ENCODE results near the gene PAQR5. TPM values are rescaled to one million over a fixed set of nuclear protein-coding genes. Genes with fewer than 3 reads are reported as not detected.

The PAQR5 gene
- total and polyA plus RNA-seq, 2 donors from 2014 or later = 32.7 to 51.3 TPM

- FAIRE-seq = no peak
- Histone ChIP-seq H3K36me3 (ENCODE audit: control insufficient read depth in 2 of 3, insufficient read depth in 3 of 3, low read length in 3 of 3) (peaks cover 0 to 4% (median 2%) of the 10 kb centered on the region in 3 donors), H3K4me3 (ENCODE audit: low read length in 3 of 3) (no peak overlapping the region), H3K4me1 (ENCODE audit: control insufficient read depth in 2 of 3, insufficient read depth in 2 of 3, low read depth in 1 of 3, low read length in 3 of 3) (no peaks in the 10 kb centered on the region), H3K9ac (ENCODE audit: low read length in 3 of 3) (no peak overlapping the region), H3K27me3 (ENCODE audit: control insufficient read depth, insufficient read depth, low read length) (no peaks in the 10 kb centered on the region), H3K9me3 (ENCODE audit: control insufficient read depth in 2 of 3, insufficient read depth in 1 of 3, low read length in 3 of 3) (no peaks in the 10 kb centered on the region), H3K27ac (ENCODE audit: low read depth in 2 of 2, low read length in 2 of 2) (no peak overlapping the region)
- no peak for TF ChIP-seq CTCF (IDR thresholded peaks at IDR 0.05; ENCODE audit: borderline replicate concordance, extremely low read depth, insufficient read depth)
- DNase-seq = no peak
- intact Hi-C loops (cut with DNase I) = no loop called here
Observed at GRCh38 chr15:69422336-69422895, 123.7 kb downstream of the PAQR5 start.

- Histone ChIP-seq H3K9ac (ENCODE audit: low read length in 3 of 3) (no peak overlapping the region), H3K9me3 (ENCODE audit: control insufficient read depth in 2 of 3, insufficient read depth in 1 of 3, low read length in 3 of 3) (no peaks in the 10 kb centered on the region), H3K27ac (ENCODE audit: low read depth in 2 of 2, low read length in 2 of 2) (no peak overlapping the region), H3K27me3 (ENCODE audit: control insufficient read depth, insufficient read depth, low read length) (no peaks in the 10 kb centered on the region), H3K4me3 (ENCODE audit: low read length in 3 of 3) (no peak overlapping the region), H3K36me3 (ENCODE audit: control insufficient read depth in 2 of 3, insufficient read depth in 3 of 3, low read length in 3 of 3) (peaks cover 0 to 4% (median 2%) of the 10 kb centered on the region in 3 donors), H3K4me1 (ENCODE audit: control insufficient read depth in 2 of 3, insufficient read depth in 2 of 3, low read depth in 1 of 3, low read length in 3 of 3) (no peaks in the 10 kb centered on the region)
- DNase-seq (no peak), FAIRE-seq (no peak)
- no peak for TF ChIP-seq CTCF (IDR thresholded peaks at IDR 0.05; ENCODE audit: borderline replicate concordance, extremely low read depth, insufficient read depth)
- intact Hi-C loops (cut with DNase I) = no loop called here
Observed at GRCh38 chr15:69424001-69424400, 125.3 kb downstream of the PAQR5 start.

GRCh38 chr15:69424748-69425413 lies 126.2 kb downstream of the PAQR5 start:
- no peak for TF ChIP-seq CTCF (IDR thresholded peaks at IDR 0.05; ENCODE audit: borderline replicate concordance, extremely low read depth, insufficient read depth)
- H3K36me3 ChIP-seq (ENCODE audit: control insufficient read depth in 2 of 3, insufficient read depth in 3 of 3, low read length in 3 of 3) = peaks cover 0 to 4% (median 2%) of the 10 kb centered on the region in 3 donors
- no peaks in the 10 kb centered on the region for H3K9me3 ChIP-seq (ENCODE audit: control insufficient read depth in 2 of 3, insufficient read depth in 1 of 3, low read length in 3 of 3)
- intact Hi-C loops (cut with DNase I) = no loop called here
- DNase-seq (no peak), FAIRE-seq (no peak)
- no peak overlapping the region for H3K27ac ChIP-seq (ENCODE audit: low read depth in 2 of 2, low read length in 2 of 2)
- no peaks in the 10 kb centered on the region for H3K4me1 ChIP-seq (ENCODE audit: control insufficient read depth in 2 of 3, insufficient read depth in 2 of 3, low read depth in 1 of 3, low read length in 3 of 3)
- H3K27me3 ChIP-seq (ENCODE audit: control insufficient read depth, insufficient read depth, low read length) = no peaks in the 10 kb centered on the region
- H3K9ac ChIP-seq (ENCODE audit: low read length in 3 of 3) = no peak overlapping the region
- H3K4me3 ChIP-seq (ENCODE audit: low read length in 3 of 3) = no peak overlapping the region
